Measurements from ENCODE around the gene PTPRK.

Gene PTPRK

DNA sequence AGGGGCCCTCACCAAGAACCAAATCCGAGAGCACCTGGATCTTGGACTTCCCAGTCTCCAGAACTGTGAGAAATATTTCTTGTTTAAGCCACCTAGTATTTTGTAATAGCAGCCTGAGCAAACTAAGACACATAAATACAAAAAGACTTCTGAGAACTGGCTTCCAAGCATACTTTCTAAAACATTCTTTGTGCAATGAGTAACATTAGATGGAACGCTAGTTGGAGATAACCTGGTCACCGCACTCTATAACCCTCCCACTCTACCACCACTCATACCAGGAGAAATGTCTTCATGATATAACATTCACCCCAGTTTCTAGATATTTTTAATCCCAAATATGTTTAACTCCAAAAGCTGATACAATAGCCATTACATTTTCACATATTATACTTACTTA lies 450.0 kb downstream of the PTPRK start:
- DNase-seq (ENCODE audit: low spot score): no peak

DNA sequence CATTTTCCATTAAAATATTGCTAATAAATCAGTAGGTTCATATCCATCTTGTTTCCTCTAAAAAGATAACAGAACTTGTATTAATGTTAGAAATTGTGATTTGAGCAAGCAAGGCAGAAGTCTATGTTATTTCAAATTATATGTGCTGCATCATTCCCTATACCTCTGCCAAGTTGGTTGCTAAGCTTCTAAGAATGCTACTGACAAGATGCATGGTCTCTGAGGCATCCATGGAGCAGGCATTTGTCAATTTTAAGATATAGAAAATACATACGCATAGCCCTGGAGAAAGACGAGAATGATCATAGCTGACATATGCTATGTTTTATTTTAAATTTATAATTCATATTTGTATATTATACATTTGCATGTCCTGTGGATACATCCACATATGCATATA lies 451.2 kb downstream of the PTPRK start:
- DNase-seq (ENCODE audit: low spot score): no peak

DNA sequence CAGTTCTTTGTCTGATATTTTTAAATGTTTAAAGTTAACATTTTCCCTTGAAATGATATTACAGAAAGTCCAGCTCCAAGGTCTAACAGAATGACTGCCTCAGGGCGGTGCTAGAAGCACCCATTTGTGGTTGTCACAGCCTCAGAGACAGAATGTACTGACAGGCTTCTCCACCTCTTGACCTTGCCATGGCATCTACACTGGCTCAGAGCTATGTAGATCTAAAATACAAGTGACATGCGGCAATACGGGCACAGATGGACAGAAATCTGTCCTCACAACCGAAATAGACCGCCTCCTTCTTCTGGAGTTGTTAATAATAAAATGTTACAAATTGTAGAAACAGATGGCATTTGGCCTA lies 452.3 kb downstream of the PTPRK start:
- DNase-seq (ENCODE audit: low spot score): peak; percentile 69

DNA sequence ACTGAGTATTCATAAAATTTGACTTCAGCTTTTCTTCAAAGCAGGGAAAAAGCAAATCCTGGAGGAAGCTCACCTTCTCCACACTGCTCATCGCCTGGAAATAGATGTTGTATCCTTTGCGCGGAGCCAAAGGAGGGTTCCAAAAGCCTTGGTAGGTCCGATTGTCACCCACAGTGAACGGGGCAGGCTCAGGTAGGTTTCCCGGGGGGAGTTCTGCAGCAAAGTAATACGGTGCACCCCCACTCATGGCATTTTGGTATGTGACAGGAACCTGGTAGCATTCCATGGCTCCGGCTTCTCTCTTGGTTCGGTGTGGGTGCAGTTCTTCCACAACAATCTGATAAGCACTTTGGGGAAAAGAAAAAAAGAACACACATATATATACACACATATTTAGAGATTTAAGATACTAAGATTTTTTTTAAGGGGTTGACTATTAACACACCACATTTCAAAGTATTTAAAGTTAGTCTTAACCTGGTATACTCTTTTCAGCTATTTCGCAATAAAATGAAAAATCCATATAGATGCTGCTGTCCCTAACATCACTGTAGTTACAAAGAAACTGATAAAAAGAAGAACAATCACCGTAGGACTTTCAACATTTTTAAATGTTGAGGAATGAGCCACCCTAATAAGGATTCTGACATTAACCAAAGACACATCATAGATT lies 452.8 kb downstream of the PTPRK start:
- DNase-seq (ENCODE audit: low spot score): peak; percentile 17

DNA sequence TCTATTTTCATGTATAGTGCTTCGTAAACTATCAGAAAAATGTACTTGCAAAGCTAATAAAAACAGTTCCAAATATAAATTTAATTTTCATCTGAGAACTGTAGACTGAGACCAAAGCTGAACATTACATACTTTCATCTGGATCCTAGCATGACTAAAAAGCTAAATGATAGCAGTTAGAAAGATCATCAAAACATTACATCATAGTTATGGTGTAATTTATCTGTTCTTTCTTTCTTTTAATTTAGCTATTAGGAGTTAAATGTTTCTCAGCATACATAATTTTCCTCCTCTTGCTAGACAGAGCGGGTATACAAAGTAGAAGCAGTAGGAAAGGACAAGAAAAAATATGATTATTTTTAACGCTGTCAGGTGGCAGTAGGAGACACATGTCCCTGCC lies 455.3 kb downstream of the PTPRK start:
- no peak for DNase-seq (ENCODE audit: low spot score)

DNA sequence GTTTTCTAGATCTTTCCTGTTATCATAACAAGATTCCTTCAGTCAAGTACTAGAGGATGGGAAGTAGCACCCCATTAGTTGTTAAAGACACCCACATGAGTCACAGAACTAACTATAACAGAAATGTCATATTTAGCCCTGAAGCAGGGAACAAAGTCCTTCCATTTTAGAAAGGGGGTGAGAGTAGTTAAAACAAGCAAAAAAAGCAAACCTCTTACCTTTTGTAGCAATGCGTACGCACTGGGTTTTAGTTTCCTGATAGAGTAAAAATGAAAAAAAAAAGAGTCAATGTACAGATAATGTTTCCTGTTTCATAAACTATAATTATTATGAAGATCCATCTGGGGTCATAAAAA lies 455.9 kb downstream of the PTPRK start:
- DNase-seq (ENCODE audit: low spot score): no peak

DNA sequence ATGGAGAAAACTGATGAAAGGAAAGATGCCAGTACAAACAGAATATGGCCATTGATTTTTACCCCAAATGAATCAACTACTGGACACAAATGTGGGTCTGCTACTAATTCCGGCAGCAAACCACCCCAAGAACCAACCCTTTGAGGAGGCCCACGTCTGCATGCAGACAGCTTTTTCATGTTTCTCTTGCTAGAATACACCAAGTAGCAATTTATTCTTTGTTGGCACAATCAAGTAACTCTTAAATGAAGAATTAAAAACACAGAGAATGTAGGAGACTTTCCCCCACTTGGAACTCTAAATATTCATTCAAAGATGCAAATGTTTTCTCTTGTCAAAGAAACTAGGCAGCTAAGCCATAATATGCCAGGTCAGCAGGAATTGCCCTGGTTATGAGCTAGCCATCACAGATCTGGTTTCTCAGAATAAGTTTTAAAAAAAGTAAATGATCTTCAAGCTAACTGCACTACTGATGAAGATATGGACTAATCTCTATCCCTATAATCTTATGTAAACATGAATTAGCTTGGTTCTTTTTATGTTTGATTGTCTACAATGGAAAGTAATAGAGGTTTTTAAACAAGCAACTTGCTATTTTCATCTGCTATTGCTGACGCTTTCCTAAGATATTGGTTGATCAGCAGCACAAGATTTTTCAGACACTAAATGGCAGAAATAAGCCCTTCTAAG lies 456.4 kb downstream of the PTPRK start:
- DNase-seq (ENCODE audit: low spot score): peak; percentile 52

DNA sequence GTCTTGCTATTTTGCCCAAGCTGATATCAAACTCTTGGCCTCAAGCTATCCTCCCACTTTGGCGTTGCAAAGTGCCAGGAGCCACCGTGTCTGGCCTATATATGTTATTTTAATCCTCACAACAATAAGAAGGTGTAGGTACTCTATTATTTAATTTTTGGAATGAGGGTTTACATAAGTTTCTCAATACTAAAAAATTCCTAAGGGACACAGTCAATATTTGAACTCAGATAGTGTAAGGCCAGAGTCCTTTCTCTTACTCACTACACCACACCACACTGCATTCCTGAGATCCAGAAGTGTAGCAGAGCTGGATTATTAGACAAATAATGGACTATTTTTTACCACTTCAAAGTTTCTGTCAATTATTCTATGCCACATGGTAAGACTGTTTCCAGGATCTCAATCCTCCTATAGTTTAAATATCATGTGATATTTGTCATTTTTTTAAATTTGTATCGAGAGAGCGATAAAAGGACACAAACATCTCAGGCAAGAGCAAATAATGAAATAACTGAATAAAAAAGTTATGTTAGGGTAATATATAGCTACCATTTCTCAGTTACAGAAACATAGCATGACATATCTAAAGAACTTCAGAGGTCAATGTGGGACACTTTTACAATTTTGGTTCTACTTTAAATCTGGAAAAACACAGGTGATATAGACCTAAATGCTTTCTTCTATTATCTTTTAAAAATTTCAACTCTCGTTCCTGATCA lies 457.4 kb downstream of the PTPRK start:
- no peak for DNase-seq (ENCODE audit: low spot score)

DNA sequence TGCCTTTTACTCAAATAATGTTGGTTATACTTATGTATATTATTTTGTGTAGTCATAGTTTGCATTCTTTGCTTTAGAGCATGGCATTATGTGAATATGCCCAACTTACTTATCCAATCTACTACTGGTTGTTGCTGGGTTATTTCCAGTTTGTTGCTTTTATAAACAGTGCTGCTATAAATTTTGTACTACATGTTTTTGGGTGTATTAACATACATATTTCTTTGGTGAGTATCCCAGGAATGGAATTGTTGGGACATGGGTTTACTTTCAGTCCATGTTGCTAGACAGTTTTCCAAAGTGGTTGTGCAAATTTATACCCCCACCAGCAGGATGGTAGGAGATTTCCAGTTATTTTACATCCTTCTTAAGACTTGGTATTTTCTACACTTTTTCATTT lies 462.5 kb downstream of the PTPRK start:
- no peak for DNase-seq (ENCODE audit: low spot score)

DNA sequence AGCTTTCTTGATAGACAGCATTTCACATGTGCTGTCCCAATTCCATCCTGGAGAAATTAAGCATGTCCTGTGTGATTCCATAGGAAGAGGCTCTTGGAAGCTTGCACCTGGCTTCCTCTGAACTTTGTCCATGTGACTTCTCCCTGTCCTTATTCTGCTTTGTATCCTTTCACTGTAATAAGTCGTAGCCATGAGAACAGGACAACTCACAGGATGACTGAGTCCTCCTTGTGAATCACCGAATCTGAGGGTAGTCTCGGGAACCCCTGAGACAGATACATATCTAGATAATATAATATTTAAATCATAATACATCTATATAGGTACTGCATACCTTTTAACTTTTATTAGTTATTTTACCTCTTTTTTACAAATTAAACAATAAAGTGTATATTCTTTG lies 462.9 kb downstream of the PTPRK start:
- DNase-seq (ENCODE audit: low spot score): no peak

DNA sequence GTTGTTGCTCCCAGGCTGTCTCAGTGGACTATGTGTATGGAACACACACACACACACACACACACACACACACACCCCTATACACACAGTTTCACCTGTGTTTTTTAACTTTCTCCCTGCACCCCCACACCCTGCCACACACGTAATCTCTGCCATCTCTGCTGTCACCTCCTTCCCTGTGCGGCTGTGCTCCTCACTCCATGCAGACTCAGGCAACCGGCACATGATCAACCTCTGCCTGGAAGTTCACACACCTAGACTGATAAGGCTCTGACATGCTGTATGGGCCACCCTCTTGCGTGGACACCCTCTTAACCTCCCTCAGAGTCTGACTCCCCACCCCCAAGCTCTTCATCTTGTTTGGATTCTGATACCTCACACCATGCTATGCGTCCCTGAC lies 467.3 kb downstream of the PTPRK start:
- DNase-seq (ENCODE audit: low spot score): no peak

DNA sequence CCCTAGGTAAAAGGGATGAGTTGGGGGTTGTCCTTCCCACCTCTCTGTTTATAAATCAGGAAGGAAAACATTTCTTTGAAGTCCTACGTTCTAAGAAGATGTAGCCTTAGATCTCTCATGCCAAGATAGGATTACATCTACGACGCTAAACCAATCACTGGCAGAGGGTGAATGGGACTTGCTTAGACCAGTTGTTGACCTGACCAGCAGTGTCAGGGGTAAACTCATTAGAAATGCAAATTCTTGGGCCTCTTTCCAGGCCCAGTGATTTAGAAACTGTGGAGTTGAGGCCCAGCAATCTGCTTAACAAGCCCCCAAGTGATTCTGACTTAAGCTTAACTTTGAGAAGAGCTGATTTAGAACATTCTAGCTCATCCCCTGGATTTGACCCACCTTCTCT lies 472.4 kb downstream of the PTPRK start:
- DNase-seq (ENCODE audit: low spot score): no peak

DNA sequence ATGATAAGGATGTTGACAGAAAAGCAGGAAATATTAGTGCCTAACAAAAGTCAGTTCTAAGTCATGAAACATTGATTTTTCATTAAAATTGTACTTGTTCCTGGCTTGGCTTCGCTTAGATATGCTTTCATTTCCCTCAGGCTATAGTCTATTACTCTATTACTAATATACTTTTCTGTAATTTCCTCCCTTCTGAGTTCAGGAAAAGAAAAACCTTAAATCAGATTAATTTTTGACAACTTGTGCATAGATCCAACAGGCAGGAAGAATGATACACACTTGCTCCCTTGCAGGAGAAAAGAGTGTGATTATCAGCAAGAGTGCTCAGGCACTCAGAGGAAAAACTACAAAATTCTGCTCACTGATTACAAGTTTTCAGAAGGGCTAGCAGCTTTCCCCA lies 474.4 kb downstream of the PTPRK start:
- no peak for DNase-seq (ENCODE audit: low spot score)

DNA sequence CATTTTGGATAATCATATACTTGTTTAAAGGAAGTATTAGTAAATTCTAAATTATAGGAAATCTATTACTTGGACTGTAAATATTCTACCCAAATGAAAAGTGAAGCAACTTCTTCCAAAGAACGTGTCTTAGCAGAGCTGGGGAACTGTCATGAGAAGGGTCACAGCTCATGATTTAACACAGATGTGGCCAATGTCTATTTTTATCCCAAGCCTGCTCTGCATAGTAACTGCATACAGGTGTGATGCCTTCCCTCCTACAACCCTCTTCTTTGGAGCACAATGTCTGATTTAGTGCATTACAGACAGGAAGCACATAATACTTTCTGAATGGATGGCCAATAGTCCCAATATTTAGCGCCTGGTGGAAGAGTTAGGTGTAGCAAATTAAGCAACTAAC lies 480.9 kb downstream of the PTPRK start:
- DNase-seq (ENCODE audit: low spot score): no peak

DNA sequence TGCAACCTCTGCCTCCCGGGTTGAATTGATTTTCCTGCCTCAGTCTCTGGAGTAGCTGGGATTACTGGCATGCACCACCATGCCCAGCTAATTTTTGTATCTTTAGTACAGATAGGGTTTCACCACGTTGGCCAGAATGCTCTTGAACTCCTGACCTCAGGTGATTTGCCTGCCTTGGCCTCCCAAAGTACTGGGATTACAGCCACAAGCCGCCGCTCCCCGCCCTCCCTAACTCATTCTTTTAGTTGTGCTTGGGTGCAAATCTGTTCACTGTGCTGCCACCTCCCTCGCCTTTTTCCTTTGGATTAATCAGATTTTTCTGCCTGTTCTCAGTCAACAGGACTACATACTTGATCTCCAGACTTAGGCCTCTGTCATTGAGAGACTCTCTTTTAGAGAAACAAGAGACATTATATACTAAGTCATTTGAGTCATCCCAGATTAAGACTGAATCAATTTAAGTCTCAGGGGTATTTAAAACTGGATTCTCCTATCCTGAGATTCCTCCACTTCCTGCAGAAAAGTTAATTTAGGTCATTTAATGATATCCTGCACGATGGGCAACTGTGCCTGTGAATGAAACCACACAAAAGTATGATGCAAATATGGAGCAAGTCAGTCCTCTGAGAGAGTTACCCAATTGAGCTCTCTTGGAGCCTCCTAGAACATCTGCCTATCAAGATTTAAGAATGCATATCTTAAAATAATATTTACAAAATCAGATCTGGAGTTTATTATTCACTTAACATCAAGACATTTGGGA lies 483.4 kb downstream of the PTPRK start:
- no peak for DNase-seq (ENCODE audit: low spot score)

DNA sequence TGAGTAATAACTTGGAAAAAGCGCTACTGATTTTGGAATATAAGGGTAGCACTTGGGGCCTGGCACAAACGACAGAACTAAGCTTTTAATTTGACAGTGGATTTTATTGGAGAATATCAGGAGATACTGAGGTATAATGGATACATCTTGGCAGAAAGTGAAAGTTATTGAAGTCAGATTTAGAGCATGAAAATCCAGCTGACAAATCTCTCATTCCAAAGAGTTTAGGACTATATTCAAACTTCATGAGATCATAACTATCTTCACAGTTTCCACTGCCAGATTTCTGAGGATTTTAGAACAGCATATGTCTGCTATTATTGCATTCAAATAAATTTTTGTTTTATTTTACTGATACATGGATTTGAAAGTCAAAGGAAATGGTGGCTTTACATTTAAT lies 487.2 kb downstream of the PTPRK start:
- no peak for DNase-seq (ENCODE audit: low spot score)

DNA sequence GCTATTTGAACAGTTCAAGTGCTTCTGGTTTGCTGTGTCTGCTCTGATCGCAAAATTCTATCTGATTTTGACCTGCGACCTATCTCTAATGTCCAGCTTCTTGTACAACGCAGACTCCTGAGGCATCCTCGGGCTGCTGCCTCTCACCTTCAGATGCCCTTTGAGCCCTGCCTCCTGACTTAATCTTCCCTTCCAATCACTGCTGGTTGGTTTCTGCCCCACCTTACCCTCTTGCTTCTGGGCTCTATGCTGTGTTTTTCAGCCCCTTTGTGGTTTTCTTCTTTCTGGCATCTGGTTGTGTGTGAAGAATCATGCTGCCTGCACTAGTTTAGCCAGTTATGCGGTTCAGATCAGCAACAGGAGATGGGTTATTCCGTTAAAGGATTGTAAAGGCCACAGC lies 488.4 kb downstream of the PTPRK start:
- no peak for DNase-seq (ENCODE audit: low spot score)

DNA sequence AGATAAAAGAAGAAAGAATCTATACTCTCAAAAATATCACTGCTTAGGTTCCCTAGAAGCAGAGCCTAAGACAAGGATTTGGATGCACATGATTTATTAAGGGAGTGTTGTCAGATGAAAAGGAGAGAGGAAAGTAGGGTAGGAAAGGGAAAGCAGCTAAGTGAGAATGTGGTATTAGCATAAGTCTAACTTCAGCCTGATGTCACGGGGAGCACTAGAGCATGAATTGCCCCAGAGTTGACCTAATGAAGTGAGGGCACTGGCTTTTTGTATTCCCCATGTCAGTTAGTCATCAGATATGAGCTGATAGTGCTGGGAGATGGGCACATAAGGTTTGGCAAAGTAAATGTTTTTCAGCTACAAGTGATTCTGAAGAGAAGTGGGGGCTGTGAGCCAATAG lies 490.6 kb downstream of the PTPRK start:
- DNase-seq (ENCODE audit: low spot score): no peak

DNA sequence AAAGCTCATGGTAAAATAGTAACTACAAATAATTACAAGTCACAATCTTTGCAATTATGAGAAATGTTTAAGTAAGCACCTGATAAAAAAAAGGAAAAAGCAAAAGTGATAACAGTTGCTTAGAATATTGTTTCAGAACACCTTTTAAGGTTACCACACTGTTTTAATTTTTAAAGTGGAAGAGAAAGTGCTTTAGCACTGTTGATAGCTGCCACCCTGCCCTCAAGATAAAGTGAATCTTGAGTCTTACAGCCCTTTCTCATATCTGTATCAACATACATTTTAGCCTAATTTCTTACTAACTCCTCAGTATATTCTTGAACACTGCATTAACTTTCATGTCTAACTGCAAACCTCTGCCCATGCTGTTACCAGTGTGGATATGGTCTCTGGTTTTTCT lies 492.2 kb downstream of the PTPRK start:
- DNase-seq (ENCODE audit: low spot score): no peak

DNA sequence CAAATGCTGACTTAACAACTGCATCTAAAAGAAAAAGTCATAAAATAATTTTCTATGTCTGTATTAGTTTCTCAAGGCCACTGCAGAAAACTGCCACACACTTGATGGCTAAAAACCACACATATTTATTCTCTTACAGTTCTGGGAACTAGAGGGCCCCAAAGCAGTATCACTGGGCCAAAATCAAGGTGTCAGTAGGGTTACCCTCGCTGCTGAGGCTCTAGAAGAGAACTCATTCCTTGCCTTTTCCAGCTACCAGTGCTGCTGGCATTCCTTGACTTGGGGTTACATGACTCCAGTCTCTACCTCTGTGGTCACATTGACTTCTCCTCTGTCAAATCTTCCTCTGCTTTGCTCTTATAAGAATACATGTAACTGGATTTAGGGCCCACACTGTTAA lies 494.9 kb downstream of the PTPRK start:
- DNase-seq (ENCODE audit: low spot score): no peak

DNA sequence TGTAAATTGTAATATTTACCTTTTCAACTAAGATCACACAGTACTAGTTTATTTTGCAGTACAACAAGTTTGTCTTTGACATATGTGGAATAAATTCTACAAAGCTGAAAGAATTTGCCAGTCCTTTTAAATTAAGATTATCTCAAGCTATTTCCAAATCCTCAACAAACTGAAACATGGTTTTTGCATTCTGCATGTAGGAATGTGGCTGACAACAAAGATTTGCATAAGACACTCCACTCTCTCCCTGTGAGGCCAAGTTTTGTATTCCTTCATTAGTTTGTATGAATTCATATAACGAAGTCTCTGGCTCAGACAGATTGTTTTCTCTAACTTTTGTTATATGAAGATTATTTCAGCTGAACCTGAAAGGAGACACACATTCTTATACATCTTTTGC lies 495.4 kb downstream of the PTPRK start:
- no peak for DNase-seq (ENCODE audit: low spot score)

DNA sequence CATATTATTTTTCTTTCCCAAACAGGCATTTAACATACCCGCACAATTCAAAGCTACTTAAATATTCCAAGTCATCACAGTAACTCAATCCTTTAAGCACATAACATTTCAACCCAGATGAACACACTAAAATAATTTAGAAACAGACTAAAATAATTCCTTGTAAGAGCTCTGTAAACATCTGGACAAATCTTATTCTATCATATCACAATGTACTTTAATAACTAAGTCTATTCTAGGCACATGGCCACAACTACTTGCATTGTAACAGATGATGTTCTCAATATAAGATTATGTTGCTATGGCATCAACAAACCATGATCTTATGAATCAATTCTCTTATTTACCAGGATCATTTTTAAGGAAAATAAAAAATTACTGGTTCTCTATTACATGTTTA lies 496.4 kb downstream of the PTPRK start:
- DNase-seq (ENCODE audit: low spot score): no peak

DNA sequence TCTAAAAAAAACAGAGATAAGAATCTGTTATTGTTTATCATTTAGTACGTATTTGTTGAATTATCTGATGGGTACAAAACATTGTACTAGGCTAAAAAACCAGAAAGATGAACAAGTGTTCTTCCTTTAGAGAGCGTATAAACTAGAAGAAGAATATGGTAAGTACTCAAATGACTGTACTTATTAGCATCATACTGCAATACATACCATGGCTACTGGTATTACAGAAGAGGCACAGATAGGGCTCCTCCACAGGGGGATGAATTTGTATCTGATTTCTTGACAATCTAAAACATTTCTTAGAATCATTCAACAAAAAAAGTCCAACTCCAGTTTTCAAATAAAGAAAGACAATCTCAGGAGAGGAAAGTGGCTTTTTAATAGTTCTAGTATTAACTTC lies 501.6 kb downstream of the PTPRK start:
- DNase-seq (ENCODE audit: low spot score): no peak
